Measurements from ENCODE around the gene ALKBH1. TPM values are rescaled to one million over a fixed set of nuclear protein-coding genes. Genes with fewer than 3 reads are reported as not detected.

The ALKBH1 gene
- total and polyA plus RNA-seq, 2 donors (not counting 1 experiment from before 2014, with no cell fraction given) = 8.8 to 21.8 TPM

- peaks cover 0 to 3% of the 10 kb centered on the region in 2 donors for H3K4me1 ChIP-seq (ENCODE audit: control insufficient read depth in 2 of 2, insufficient read depth in 2 of 2, low read length in 2 of 2)
- no peaks in the 10 kb centered on the region for H3K9me3 ChIP-seq (ENCODE audit: control extremely low read depth in 1 of 3, control insufficient read depth in 2 of 3, insufficient read depth in 1 of 3, low read length in 2 of 3)
- no peak for TF ChIP-seq CTCF (IDR thresholded peaks at IDR 0.05)
- TF ChIP-seq EZH2 (IDR thresholded peaks at IDR 0.05; ENCODE audit: borderline replicate concordance, insufficient read depth, low read depth, low read length, poor library complexity, severe bottlenecking) = no peak
- H3K4me3 Mint-ChIP-seq = no peak overlapping the region
- H3K79me2 ChIP-seq (ENCODE audit: control insufficient read depth, insufficient read depth, low read length) = no peaks in the 10 kb centered on the region
- no peak for DNase-seq
- ChIA-PET CTCF (no interaction called here), POLR2A (no interaction called here)
- WGBS (ENCODE audit: insufficient coverage) = 86% methylated on average over 4 of the region's 7 CpGs
- no peaks in the 10 kb centered on the region for H3K27me3 Mint-ChIP-seq
- no peak overlapping the region for H3K27ac Mint-ChIP-seq
- H3K4me2 ChIP-seq (replicated peaks; ENCODE audit: low read depth, low read length, poor library complexity, severe bottlenecking) = no peak overlapping the region
- H3K27me3 ChIP-seq (replicated peaks in 1 of 4; ENCODE audit: control extremely low read depth in 1 of 4, control insufficient read depth in 3 of 4, insufficient read depth in 4 of 4, low read length in 3 of 4) = no peaks in the 10 kb centered on the region
- no peak overlapping the region for H3K9ac ChIP-seq (ENCODE audit: low read length)
- no peaks in the 10 kb centered on the region for H4K20me1 ChIP-seq (ENCODE audit: control insufficient read depth, insufficient read depth, low read length, poor library complexity, severe bottlenecking)
- H3K36me3 ChIP-seq (replicated peaks in 1 of 2; ENCODE audit: control extremely low read depth in 1 of 2, control insufficient read depth in 1 of 2, extremely low read depth in 1 of 2, insufficient read depth in 2 of 2, low read length in 1 of 2) = no peaks in the 10 kb centered on the region
- H3K4me3 ChIP-seq (ENCODE audit: control extremely low read depth in 1 of 5, extremely low read depth in 1 of 5, insufficient read depth in 1 of 5, low read depth in 2 of 5, low read length in 4 of 5) = no peak overlapping the region
- no peaks in the 10 kb centered on the region for H3K9me3 Mint-ChIP-seq (ENCODE audit: insufficient read depth)
- intact Hi-C loops (cut with micrococcal nuclease) = no loop called here
- no peak for ATAC-seq (ENCODE audit: low read depth)
- no peak overlapping the region for H2AFZ ChIP-seq (ENCODE audit: insufficient read depth, low read depth, low read length, poor library complexity, severe bottlenecking)
- peaks cover 4% of the 10 kb centered on the region for H3K4me1 Mint-ChIP-seq
- no peak overlapping the region for H3K27ac ChIP-seq (ENCODE audit: low read length in 2 of 2)
These were observed 47.1 kb downstream of the ALKBH1 start for GRCh38 chr14:77660754-77661153.

- peaks cover 4% of the 10 kb centered on the region for H3K4me1 Mint-ChIP-seq
- Histone ChIP-seq H2AFZ (ENCODE audit: insufficient read depth, low read depth, low read length, poor library complexity, severe bottlenecking) (no peak overlapping the region), H3K4me3 (ENCODE audit: control extremely low read depth in 1 of 5, extremely low read depth in 1 of 5, insufficient read depth in 1 of 5, low read depth in 2 of 5, low read length in 4 of 5) (no peak overlapping the region), H3K27me3 (replicated peaks in 1 of 4; ENCODE audit: control extremely low read depth in 1 of 4, control insufficient read depth in 3 of 4, insufficient read depth in 4 of 4, low read length in 3 of 4) (no peaks in the 10 kb centered on the region), H3K4me1 (ENCODE audit: control insufficient read depth in 2 of 2, insufficient read depth in 2 of 2, low read length in 2 of 2) (peaks cover 0 to 3% of the 10 kb centered on the region in 2 donors), H3K36me3 (replicated peaks in 1 of 2; ENCODE audit: control extremely low read depth in 1 of 2, control insufficient read depth in 1 of 2, extremely low read depth in 1 of 2, insufficient read depth in 2 of 2, low read length in 1 of 2) (no peaks in the 10 kb centered on the region), H4K20me1 (ENCODE audit: control insufficient read depth, insufficient read depth, low read length, poor library complexity, severe bottlenecking) (no peaks in the 10 kb centered on the region), H3K9ac (ENCODE audit: low read length) (no peak overlapping the region), H3K79me2 (ENCODE audit: control insufficient read depth, insufficient read depth, low read length) (no peaks in the 10 kb centered on the region), H3K9me3 (ENCODE audit: control extremely low read depth in 1 of 3, control insufficient read depth in 2 of 3, insufficient read depth in 1 of 3, low read length in 2 of 3) (no peaks in the 10 kb centered on the region), H3K4me2 (replicated peaks; ENCODE audit: low read depth, low read length, poor library complexity, severe bottlenecking) (no peak overlapping the region), H3K27ac (ENCODE audit: low read length in 2 of 2) (no peak overlapping the region)
- CTCF ChIA-PET = no interaction called here
- intact Hi-C loops (cut with micrococcal nuclease) = no loop called here
- no peak overlapping the region for H3K27ac Mint-ChIP-seq
- ATAC-seq (ENCODE audit: low read depth) (no peak), DNase-seq (no peak)
- H3K27me3 Mint-ChIP-seq = no peaks in the 10 kb centered on the region
- H3K4me3 Mint-ChIP-seq = no peak overlapping the region
- H3K9me3 Mint-ChIP-seq (ENCODE audit: insufficient read depth) = no peaks in the 10 kb centered on the region
- TF ChIP-seq EZH2 (IDR thresholded peaks at IDR 0.05; ENCODE audit: borderline replicate concordance, insufficient read depth, low read depth, low read length, poor library complexity, severe bottlenecking) (no peak), CTCF (IDR thresholded peaks at IDR 0.05) (no peak)
- POLR2A ChIA-PET = no interaction called here
- no CpG with 5 or more reads among the region's 2 CpGs for WGBS (ENCODE audit: insufficient coverage)
These were observed 48.0 kb downstream of the ALKBH1 start for GRCh38 chr14:77659831-77660230.
